Activated CD4-positive, CD25-positive, alpha-beta regulatory T cell (primary cell): Measurements from ENCODE around the gene TRPV5.

Experiments
- DNase-seq, 4 experiments: peaks; one replicate each; lab custom pipeline; 2025; lab: John Stamatoyannopoulos, UW

The TRPV5 gene

DNA sequence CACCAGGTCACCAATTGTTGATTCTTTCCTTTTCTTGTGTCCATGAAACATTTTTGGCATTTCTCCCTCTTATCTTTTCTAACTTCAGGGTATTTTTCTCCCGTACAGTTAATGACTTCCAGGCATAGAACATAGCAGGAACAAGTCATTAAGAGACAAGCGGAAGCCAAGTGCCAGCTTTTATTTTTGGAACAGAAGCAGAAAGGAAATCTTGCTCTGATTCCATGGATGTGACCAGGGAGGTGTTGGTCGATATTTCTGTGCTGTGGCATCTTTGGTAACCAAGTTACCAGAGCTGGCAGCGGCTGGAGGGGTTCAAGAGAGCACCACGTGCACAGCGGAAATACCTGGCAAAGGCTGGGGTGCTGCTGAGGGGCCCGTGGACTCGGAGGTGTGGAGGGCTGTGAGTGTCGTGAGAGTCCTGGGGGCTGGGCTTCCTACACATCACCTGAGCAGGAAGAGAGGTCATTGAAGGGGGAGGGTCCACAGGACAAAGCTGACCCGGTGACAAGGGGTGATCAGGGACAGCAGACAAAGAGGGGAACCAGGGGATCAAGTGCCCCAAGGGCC lies 7.5 kb upstream of the TRPV5 start:
- no peak for DNase-seq

DNA sequence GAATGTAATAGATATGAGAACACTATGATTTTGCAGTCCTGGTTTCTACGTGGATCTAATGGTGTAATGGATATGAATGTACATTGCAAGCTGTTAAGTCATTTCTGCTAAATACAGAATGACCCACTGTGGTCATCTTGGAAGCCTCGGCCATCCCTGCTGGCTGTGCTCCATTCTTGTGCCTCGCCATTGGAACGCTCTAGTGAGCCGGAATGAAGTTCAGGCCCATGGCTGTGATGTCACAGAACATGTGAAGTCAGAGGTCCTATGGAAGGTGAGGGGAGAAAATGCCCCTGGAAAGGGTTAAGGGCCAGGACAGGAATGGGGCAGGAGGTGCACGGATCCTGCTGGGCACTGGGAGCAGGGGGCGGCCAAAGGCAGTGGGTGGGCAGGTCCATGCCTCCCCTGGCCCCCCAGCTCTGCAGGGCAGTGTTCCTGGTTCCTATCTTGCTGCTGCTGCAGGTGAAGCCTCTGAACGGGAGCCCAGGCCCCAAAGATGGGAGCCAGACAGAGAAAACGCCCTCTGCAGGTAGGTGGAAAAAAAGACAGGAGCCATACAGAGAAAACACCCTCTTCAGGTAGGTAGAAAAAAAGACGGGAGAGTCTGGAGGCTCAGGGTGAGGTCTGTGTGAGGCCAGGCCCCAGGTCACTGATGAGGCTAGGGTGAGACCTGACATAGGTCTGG lies 5.8 kb upstream of the TRPV5 start, which contains the start of gene LLCFC1:
LLCFC1 (plus strand) TSS at position 259 of the 685 bp plus-strand sequence; CDS start at position 397, 138 bp downstream.
- no peak for DNase-seq

- no peak for DNase-seq
Measured at GRCh38 chr7:142938611-142939010, 5.1 kb upstream of the TRPV5 start.

DNA sequence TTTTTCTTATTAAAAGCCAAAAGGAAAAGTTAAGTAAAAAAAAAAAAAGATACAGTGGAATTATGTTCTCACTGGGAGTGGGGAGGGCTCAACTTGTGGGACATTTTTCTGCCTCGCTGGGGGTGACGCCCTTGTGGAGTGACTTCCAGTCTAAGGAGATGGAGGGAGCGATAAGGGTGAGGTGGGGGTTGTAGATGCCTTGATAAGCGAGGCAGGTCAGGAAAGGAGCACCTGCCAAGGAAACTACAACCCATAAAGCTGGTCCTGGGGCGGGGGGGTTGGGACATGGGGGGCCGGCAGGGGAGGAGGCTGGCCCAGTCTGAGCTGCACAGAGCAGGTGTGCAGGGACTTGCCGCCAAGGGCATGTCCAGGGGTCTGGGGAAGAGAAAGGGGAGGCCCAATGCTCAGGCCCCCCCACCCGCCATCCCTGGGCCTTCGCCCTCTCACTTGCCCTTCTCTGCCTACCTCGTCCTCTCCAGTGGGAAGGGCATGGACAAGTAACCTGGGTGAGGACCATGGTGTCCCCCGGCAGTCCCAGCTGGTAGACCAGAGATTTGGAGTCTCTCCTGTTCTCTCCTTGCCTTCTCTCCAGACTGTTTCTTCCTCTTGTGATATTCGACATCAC lies 2.5 kb upstream of the TRPV5 start:
- DNase-seq: no peak

GRCh38 chr7:142934056-142934455 lies 510 bp upstream of the TRPV5 start:
- DNase-seq: no peak

DNA sequence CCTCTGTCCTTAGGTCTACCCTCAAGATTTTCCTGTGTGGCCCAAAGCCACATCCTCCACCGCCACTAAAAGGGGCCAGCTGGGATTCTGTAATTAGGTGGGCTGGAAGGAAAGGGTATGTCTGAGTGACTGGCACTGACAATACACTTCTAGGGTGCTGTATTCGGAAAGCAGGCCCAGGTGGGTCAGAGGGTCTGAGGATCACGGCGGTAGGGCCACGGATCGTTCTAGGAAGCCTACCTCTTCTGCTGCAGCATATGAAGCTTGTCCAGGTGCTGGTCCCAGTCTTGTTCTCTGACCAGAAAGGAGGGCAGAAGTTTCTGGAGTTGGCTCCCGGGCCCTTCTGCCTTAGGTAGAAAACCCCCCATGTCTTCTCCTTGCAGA lies 462 bp downstream of the TRPV5 start:
- DNase-seq: no peak

DNA sequence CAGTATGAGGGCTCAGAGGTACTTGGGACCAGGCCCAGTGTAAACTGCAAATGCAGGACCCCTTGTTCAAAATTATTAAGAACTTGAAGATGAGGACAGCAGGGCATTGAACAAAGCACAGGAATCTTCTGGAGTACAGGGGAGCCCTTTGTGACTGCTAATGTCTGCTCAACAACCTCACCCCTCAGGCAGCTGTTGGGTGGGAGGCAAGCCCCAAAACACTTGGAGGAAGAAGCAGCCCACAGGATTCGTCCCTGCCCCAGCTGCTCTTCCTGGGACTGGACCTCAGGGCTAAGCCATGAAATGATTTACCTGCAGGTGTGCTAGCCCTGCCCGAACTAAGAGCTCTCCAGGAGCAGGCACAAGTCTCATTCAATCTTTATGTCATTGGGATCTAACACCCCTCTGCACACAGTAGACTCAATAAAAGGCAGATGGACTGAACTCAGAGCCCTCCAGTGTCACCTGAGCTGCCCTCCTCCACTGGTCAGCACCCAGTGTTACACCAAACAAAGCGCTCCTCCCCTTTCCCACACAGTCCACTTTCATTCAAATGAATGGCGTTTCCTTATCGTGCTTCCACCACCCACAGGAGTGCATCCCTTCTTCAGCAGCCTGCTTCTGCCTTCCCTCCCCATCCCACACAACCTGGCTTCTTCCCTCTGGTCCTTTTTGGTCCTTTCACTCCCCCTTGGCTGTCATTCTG lies 1.0 kb downstream of the TRPV5 start:
- no peak for DNase-seq

DNA sequence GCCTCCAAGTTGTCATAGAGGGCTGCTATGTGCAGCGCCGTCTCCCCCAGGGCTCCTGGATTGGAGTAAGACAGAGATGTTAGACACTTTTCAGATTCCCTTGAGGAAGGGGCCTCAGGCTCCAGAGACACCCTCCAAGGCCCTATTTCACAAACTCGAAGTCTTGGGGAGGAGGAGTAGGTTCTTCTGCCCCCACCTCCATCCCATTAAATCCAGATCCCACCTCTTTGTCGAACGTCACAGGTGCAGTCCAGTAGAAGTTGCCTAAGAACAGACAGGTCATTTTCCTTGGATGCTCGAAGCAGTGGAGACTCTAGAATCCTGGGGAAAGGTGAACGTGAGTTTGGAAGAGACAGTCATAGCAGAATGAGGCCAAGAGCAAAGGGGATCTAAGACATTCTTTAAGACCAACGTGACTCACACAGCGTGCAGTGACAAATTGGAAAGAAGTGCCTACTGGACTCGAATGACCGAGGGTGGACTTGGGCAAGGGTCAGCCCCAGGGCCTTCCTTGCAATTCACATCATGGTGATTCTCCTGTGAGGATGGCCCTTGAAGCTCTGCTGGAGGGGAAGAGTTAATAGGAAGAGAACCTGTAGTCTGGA lies 3.3 kb downstream of the TRPV5 start:
- no peak for DNase-seq

DNA sequence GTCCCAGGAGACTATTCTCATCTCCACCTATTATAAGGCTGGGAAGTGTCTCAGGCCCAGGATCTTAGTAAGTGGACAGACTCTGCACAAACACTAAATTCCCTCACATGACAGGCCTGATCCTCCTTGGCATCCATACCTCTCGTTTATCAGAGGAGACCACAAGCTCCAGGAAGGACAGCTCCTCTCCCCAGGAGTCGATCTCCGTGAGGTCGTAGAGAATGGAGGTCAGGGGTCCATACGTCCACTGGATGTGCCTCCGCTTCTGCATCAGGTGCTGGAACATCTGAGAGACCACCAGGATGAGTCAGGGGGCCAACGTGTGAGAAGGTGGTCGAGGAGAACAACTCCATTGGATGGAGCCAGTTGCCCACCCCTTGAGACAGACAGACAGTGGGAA lies 5.6 kb downstream of the TRPV5 start:
- DNase-seq: no peak

DNA sequence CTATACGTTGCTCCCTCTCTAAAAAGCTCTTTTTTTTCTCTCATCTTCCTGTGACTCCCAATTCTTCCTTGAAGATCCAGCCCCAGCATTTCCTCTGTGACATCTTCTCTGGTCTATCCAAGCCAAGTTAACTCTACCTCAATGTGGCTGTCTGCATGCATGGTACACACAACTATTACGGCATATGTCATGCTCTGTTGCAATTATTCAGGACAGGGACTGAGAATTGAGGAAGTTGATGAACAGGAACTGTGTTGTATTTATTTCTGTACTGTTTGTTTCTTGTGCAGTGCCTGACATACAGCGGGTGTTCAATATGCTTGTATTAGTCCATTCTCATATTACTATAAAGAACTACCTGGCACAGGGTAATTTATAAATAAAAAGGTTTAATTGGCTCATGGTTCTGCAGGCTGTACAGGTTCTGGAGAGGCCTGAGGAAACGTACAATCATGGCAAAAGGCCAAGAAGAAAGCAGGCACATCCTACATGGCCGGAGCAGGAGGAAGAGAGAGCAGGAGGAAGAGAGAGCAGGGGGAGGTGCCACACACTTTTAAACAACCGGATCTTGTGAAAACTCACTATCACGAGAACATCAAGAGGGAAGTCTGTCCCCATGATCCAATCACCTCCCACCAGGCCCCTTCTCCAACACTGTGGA lies 6.3 kb downstream of the TRPV5 start:
- DNase-seq: no peak

GRCh38 chr7:142925413-142925812 lies 8.1 kb downstream of the TRPV5 start:
- no peak for DNase-seq

DNA sequence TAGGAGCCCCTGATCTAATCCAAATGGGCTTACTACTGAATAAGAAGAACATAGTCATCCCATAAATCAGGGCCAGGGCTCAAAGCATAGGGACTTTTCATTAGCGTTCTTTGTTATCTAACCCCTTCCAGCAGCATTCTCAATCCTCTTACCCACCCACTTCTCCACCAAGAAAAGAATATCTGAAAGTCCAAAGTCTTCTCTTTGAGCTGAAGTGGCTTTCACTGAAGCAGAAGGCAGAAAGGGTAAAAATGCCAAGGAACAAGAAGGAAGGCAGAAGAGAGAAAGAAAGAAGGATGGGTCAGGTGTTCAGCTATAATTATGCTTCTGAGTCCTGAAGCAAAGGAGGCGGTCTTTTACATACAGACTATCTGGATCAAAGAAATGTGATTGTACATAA lies 10.2 kb downstream of the TRPV5 start:
- DNase-seq: no peak

DNA sequence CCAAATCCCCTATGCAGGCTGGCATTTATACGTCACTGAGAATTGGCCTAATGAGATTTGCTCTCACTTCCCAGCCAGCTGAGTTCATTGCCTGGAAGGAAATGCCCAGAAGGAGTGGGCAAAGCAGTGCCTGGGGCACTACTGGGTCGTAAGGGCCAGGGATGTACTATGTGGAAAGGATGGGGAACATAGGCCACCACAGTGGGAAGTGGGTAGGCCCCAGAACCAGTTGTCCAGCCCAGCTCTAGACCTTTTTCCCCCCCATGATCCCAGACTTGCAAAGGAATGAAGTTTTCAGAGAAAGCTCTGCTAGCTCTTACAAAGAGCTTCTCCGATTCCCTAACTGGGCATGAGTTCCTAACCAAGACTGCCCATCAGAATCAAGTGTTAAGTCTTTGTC lies 13.9 kb downstream of the TRPV5 start:
- DNase-seq: no peak

DNA sequence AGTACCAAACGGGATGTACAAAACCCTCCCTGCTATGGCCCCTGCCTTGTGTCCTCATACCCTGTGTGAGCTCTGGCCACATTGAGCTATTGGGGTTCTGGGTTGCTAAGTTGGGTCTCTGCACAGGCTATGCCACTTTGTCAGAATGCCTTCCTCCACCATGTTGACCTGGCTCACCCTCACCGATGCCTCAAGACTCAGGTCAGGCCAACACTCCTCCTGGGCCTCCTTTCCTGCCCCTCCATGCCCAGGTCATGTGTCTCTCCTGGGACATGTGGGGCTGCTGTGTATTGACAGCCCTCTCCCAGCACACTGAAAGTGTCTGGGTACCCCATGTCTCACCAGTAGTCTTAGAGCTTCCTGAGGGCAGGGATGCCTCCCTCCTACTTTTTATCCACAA lies 14.6 kb downstream of the TRPV5 start:
- no peak for DNase-seq

- DNase-seq: no peak
Measured at GRCh38 chr7:142917447-142917846, 16.1 kb downstream of the TRPV5 start.

DNA sequence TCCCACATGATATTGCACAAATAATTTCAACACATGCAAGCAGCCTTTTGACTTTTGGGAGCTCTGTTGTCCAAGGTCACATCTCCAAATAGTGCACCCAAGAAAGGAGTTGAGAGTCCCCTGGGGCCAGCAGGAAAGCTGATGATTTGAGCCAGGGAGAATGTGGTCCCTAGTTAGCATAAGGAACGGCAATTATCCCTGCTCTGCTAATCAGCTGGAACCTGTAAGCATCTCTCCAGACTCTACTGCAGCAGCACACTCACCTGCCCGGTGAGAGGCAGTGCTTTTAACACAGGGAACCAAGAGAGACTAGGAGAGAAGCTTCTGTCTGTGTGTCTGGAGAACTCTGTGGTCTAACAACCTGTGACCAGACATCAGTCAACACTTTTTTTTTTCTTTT lies 17.0 kb downstream of the TRPV5 start:
- no peak for DNase-seq

- DNase-seq: no peak
Measured at GRCh38 chr7:142915315-142915714, 18.2 kb downstream of the TRPV5 start.

DNA sequence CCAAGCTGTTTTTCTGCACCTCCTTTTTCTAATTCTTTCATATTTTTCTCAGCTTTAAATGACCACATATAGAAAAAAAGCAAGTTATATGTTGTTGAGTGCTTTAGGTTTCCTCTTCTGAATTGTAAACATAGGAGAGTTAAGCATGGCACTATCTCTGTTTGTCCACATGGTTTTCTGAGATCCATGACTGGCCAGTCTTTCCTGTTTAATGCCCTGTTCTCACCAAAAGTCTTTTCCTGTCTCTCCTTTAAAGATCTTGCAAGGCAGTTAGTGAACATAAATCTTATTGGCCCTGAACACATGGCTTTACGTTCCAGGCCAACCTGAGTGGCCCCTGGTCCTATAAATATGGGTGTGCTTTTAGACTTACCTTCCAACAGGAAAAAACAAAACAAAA lies 19.4 kb downstream of the TRPV5 start:
- no peak for DNase-seq

DNA sequence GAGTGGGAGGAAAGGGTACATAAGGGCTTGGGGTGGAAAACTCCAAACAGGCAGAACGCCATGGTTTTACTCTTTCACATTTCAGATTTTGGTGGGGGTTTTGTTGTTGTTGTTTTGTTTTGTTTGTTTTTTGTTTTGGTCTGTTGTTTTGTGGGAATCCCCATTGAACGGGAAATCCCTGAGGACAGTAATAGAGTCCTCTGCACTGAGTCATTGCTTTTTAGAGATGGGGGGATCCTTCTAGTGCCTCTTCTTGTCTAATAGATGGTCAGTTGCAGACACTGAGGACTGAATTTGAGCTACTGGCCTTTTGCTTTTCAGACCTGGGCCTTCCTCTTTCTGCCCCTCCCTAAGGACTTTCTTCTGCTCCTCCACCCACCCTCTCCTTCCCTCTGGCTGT lies 20.0 kb downstream of the TRPV5 start:
- no peak for DNase-seq

DNA sequence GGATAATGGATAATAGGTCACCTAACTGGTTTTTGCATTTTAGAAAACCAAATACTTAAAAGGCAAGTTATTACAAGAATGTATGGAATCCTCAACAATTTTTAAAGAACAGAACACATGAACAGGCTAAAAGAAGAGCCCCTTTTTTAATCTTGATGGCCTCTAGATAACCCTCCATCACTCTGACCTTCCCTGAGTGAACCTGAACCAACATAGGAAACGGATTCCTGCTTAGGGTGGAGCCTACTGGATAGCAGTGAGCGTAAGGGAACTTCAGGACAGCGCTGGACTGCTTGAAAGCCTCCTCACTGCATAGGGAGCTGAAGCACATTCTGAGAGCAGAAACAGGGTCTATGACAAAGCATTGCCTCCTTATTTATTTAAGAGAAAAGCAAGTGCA lies 20.5 kb downstream of the TRPV5 start:
- DNase-seq: no peak

- DNase-seq: no peak
Measured at GRCh38 chr7:142910481-142910880, 23.1 kb downstream of the TRPV5 start.

- no peak for DNase-seq
Measured at GRCh38 chr7:142910031-142910433, 23.5 kb downstream of the TRPV5 start.
